ENCODE results near the gene SYTL1.

SYTL1 gene

GRCh38 chr1:27398405-27399149 lies 56.8 kb downstream of the SYTL1 start:
- no peak overlapping the region for H3K4me3 ChIP-seq (ENCODE audit: low read length in 2 of 2)
- no peak overlapping the region for H3K27ac ChIP-seq (ENCODE audit: low read length)
- peaks cover 32% of the 10 kb centered on the region for H3K4me1 ChIP-seq (ENCODE audit: control insufficient read depth, insufficient read depth, low read length)
- H3K9ac ChIP-seq (ENCODE audit: low read length in 2 of 2) = peak overlapping the region in 1 of 2 donors; percentile 42
- H3K27me3 ChIP-seq (ENCODE audit: control insufficient read depth in 1 of 2, insufficient read depth in 2 of 2, low read length in 2 of 2) = peaks cover 0 to 3% of the 10 kb centered on the region in 2 donors
- no peaks in the 10 kb centered on the region for H3K9me3 ChIP-seq (ENCODE audit: control insufficient read depth in 2 of 2, low read length in 2 of 2)
- no peaks in the 10 kb centered on the region for H3K36me3 ChIP-seq (ENCODE audit: control insufficient read depth in 2 of 2, insufficient read depth in 2 of 2, low read length in 2 of 2)

GRCh38 chr1:27399251-27400025 lies 57.6 kb downstream of the SYTL1 start:
- H3K36me3 ChIP-seq (ENCODE audit: control insufficient read depth in 2 of 2, insufficient read depth in 2 of 2, low read length in 2 of 2) = no peaks in the 10 kb centered on the region
- no peaks in the 10 kb centered on the region for H3K9me3 ChIP-seq (ENCODE audit: control insufficient read depth in 2 of 2, low read length in 2 of 2)
- peaks cover 0 to 3% of the 10 kb centered on the region in 2 donors for H3K27me3 ChIP-seq (ENCODE audit: control insufficient read depth in 1 of 2, insufficient read depth in 2 of 2, low read length in 2 of 2)
- H3K4me3 ChIP-seq (ENCODE audit: low read length in 2 of 2) = no peak overlapping the region
- peaks cover 40% of the 10 kb centered on the region for H3K4me1 ChIP-seq (ENCODE audit: control insufficient read depth, insufficient read depth, low read length)
- H3K27ac ChIP-seq (ENCODE audit: low read length) = no peak overlapping the region
- no peak overlapping the region for H3K9ac ChIP-seq (ENCODE audit: low read length in 2 of 2)

- H3K36me3 ChIP-seq (ENCODE audit: control insufficient read depth in 2 of 2, insufficient read depth in 2 of 2, low read length in 2 of 2) = no peaks in the 10 kb centered on the region
- H3K27me3 ChIP-seq (ENCODE audit: control insufficient read depth in 1 of 2, insufficient read depth in 2 of 2, low read length in 2 of 2) = peaks cover 0 to 3% of the 10 kb centered on the region in 2 donors
- H3K9ac ChIP-seq (ENCODE audit: low read length in 2 of 2) = no peak overlapping the region
- no peaks in the 10 kb centered on the region for H3K9me3 ChIP-seq (ENCODE audit: control insufficient read depth in 2 of 2, low read length in 2 of 2)
- H3K27ac ChIP-seq (ENCODE audit: low read length) = no peak overlapping the region
- no peak overlapping the region for H3K4me3 ChIP-seq (ENCODE audit: low read length in 2 of 2)
- H3K4me1 ChIP-seq (ENCODE audit: control insufficient read depth, insufficient read depth, low read length) = peaks cover 47% of the 10 kb centered on the region
Observed at GRCh38 chr1:27400082-27400962, 58.5 kb downstream of the SYTL1 start.

- H3K4me1 ChIP-seq (ENCODE audit: control insufficient read depth, insufficient read depth, low read length) = peaks cover 53% of the 10 kb centered on the region
Observed at GRCh38 chr1:27400963-27401341, 59.1 kb downstream of the SYTL1 start.

GRCh38 chr1:27402349-27402754 lies 60.5 kb downstream of the SYTL1 start:
- Histone ChIP-seq H3K27ac (ENCODE audit: low read length) (peak overlapping the region; percentile 81), H3K36me3 (ENCODE audit: control insufficient read depth in 2 of 2, insufficient read depth in 2 of 2, low read length in 2 of 2) (peaks cover 3 to 7% of the 10 kb centered on the region in 2 donors), H3K9ac (ENCODE audit: low read length in 2 of 2) (peak overlapping the region in 1 of 2 donors; percentile 23), H3K9me3 (ENCODE audit: control insufficient read depth in 2 of 2, low read length in 2 of 2) (no peaks in the 10 kb centered on the region), H3K27me3 (ENCODE audit: control insufficient read depth in 1 of 2, insufficient read depth in 2 of 2, low read length in 2 of 2) (peaks cover 0 to 3% of the 10 kb centered on the region in 2 donors), H3K4me1 (ENCODE audit: control insufficient read depth, insufficient read depth, low read length) (peaks cover 63% of the 10 kb centered on the region), H3K4me3 (ENCODE audit: low read length in 2 of 2) (peak overlapping the region in 1 of 2 donors; percentile 15)

More at GRCh38 chr1:27400963-27401341, 59.1 kb downstream of the SYTL1 start:
- no peak overlapping the region for H3K9ac ChIP-seq (ENCODE audit: low read length in 2 of 2)
- H3K27me3 ChIP-seq (ENCODE audit: control insufficient read depth in 1 of 2, insufficient read depth in 2 of 2, low read length in 2 of 2) = peaks cover 0 to 3% of the 10 kb centered on the region in 2 donors
- no peak overlapping the region for H3K27ac ChIP-seq (ENCODE audit: low read length)
- no peaks in the 10 kb centered on the region for H3K36me3 ChIP-seq (ENCODE audit: control insufficient read depth in 2 of 2, insufficient read depth in 2 of 2, low read length in 2 of 2)
- H3K9me3 ChIP-seq (ENCODE audit: control insufficient read depth in 2 of 2, low read length in 2 of 2) = no peaks in the 10 kb centered on the region
- no peak overlapping the region for H3K4me3 ChIP-seq (ENCODE audit: low read length in 2 of 2)

- Histone ChIP-seq H3K9ac (ENCODE audit: low read length in 2 of 2) (peak overlapping the region; percentile 18 to 42), H3K36me3 (ENCODE audit: control insufficient read depth in 2 of 2, insufficient read depth in 2 of 2, low read length in 2 of 2) (peaks cover 11 to 13% of the 10 kb centered on the region in 2 donors), H3K27ac (ENCODE audit: low read length) (peak overlapping the region; percentile 81), H3K9me3 (ENCODE audit: control insufficient read depth in 2 of 2, low read length in 2 of 2) (no peaks in the 10 kb centered on the region), H3K4me1 (ENCODE audit: control insufficient read depth, insufficient read depth, low read length) (peaks cover 63% of the 10 kb centered on the region), H3K27me3 (ENCODE audit: control insufficient read depth in 1 of 2, insufficient read depth in 2 of 2, low read length in 2 of 2) (peaks cover 0 to 3% of the 10 kb centered on the region in 2 donors), H3K4me3 (ENCODE audit: low read length in 2 of 2) (peak overlapping the region in 1 of 2 donors; percentile 47)
Observed at GRCh38 chr1:27403065-27403726, 61.4 kb downstream of the SYTL1 start.
